Parathyroid adenoma (tissue), 2 donors: ENCODE data around the gene PEAK1.

ENCODE experiments used
- H2AFZ ChIP-seq: fragments of 300-600 bp; sonication (generic); one replicate; pipeline ENCODE4 v1.7.0; 2017; ENCODE audit warnings: antibody characterized with exemption, mild to moderate bottlenecking
- H3K27ac ChIP-seq: fragments of 300-600 bp; sonication (generic); one replicate; pipeline ENCODE4 v1.7.0; 2017
- H3K27me3 ChIP-seq: fragments of 300-600 bp; sonication (generic); one replicate; pipeline ENCODE4 v1.7.0; 2017; ENCODE audit warnings: low read length; ENCODE audit not compliant: control insufficient read depth, insufficient read depth
- H3K36me3 ChIP-seq: fragments of 300-600 bp; sonication (generic); one replicate; pipeline ENCODE4 v1.7.0; 2017; ENCODE audit warnings: low read length; ENCODE audit not compliant: control insufficient read depth, insufficient read depth
- H3K4me1 ChIP-seq: fragments of 300-600 bp; sonication (generic); one replicate; pipeline ENCODE4 v1.7.0; 2017; ENCODE audit warnings: control low read depth
- H3K4me2 ChIP-seq: fragments of 300-600 bp; sonication (generic); one replicate; pipeline ENCODE4 v1.7.0; 2017; ENCODE audit warnings: low read length
- H3K4me3 ChIP-seq: fragments of 300-600 bp; sonication (generic); one replicate; pipeline ENCODE4 v1.7.0; 2017; ENCODE audit warnings: low read depth, low read length
- H3K79me2 ChIP-seq: fragments of 300-600 bp; sonication (generic); one replicate; pipeline ENCODE4 v1.7.0; 2017; ENCODE audit warnings: control low read depth
- H3K9ac ChIP-seq: fragments of 300-600 bp; sonication (generic); one replicate; pipeline ENCODE4 v1.7.0; 2017; ENCODE audit warnings: mild to moderate bottlenecking
- H3K9me3 ChIP-seq: fragments of 300-600 bp; sonication (generic); one replicate; pipeline ENCODE4 v1.7.0; 2017; ENCODE audit warnings: low read length; ENCODE audit not compliant: control insufficient read depth
- TF ChIP-seq, protein P1 (sequence below): fragments of 300-600 bp; sonication (generic); IDR thresholded peaks from one replicate; pipeline ENCODE4 v1.7.0; 2017; ENCODE audit warnings: antibody characterized with exemption, mild to moderate bottlenecking
- donor health status: primary hyperparathyroidism.

PEAK1 gene

DNA sequence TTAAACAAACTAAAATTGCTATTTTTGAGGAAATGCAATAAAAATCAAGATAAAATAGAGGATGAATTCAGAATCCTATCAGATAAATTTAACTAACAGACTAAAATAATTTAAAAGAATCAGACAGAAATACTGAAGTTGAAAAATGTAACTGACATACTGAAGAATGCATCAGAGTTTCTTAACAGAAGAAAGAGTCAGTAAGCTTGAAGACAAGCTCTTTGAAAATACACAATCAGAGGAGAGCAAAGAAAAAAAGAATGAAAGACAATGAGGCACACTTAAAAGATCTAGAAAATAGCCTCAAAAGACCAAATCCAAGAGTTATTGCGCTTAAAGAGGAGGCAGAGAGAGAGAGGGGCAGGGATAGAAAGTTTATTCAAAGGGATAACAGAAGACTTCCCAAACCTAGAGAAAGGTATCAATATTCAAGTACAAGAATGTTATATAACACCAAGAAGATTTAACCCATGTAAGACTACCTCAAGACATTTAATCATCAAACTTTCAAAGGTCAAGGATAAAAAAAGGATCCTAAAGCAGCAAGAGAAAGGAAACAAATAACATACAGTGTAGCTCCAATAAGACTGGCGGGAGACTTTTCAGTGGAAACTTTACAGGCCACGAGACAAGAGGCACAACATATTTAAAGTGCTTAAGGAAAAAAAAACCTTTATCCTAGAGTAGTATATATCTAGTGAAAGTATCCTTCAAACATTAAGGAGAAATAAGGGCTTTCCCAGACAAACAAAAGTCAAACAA is 24.7 kb downstream of the PEAK1 start:
- no peaks in the 10 kb centered on the region for H3K4me1 ChIP-seq
- TF ChIP-seq, protein P1, sequence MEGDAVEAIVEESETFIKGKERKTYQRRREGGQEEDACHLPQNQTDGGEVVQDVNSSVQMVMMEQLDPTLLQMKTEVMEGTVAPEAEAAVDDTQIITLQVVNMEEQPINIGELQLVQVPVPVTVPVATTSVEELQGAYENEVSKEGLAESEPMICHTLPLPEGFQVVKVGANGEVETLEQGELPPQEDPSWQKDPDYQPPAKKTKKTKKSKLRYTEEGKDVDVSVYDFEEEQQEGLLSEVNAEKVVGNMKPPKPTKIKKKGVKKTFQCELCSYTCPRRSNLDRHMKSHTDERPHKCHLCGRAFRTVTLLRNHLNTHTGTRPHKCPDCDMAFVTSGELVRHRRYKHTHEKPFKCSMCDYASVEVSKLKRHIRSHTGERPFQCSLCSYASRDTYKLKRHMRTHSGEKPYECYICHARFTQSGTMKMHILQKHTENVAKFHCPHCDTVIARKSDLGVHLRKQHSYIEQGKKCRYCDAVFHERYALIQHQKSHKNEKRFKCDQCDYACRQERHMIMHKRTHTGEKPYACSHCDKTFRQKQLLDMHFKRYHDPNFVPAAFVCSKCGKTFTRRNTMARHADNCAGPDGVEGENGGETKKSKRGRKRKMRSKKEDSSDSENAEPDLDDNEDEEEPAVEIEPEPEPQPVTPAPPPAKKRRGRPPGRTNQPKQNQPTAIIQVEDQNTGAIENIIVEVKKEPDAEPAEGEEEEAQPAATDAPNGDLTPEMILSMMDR = no peak
- H3K79me2 ChIP-seq = no peaks in the 10 kb centered on the region
- no peaks in the 10 kb centered on the region for H3K27me3 ChIP-seq
- no peaks in the 10 kb centered on the region for H3K36me3 ChIP-seq
- no peaks in the 10 kb centered on the region for H3K9me3 ChIP-seq
- H3K9ac ChIP-seq = no peak overlapping the region
- no peak overlapping the region for H2AFZ ChIP-seq
- no peak overlapping the region for H3K4me3 ChIP-seq
- H3K4me2 ChIP-seq = no peak overlapping the region
- H3K27ac ChIP-seq = no peak overlapping the region

DNA sequence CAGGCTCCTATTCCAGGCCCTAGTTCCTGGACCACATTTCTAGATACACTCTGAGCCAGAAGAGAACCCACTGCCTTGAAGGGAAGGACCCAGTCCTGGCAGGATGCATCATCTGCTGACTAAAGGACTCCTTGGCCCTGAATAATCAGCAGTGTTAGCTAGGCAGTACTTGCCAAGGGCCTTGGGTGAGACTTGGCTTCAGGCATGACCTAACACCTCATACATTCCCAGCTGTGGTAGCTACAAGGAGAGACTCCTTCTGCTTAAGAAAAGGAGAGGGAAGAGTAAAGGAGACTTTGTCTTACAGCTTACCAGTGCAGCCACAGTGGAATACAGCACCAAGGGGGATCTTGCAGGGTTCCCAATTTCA is 26.4 kb downstream of the PEAK1 start:
- TF ChIP-seq, protein P1 = no peak
- Histone ChIP-seq H3K79me2 (no peaks in the 10 kb centered on the region), H2AFZ (no peak overlapping the region), H3K9me3 (no peaks in the 10 kb centered on the region), H3K27me3 (no peaks in the 10 kb centered on the region), H3K4me3 (no peak overlapping the region), H3K36me3 (no peaks in the 10 kb centered on the region), H3K4me2 (no peak overlapping the region), H3K4me1 (no peaks in the 10 kb centered on the region), H3K27ac (no peak overlapping the region), H3K9ac (no peak overlapping the region)

DNA sequence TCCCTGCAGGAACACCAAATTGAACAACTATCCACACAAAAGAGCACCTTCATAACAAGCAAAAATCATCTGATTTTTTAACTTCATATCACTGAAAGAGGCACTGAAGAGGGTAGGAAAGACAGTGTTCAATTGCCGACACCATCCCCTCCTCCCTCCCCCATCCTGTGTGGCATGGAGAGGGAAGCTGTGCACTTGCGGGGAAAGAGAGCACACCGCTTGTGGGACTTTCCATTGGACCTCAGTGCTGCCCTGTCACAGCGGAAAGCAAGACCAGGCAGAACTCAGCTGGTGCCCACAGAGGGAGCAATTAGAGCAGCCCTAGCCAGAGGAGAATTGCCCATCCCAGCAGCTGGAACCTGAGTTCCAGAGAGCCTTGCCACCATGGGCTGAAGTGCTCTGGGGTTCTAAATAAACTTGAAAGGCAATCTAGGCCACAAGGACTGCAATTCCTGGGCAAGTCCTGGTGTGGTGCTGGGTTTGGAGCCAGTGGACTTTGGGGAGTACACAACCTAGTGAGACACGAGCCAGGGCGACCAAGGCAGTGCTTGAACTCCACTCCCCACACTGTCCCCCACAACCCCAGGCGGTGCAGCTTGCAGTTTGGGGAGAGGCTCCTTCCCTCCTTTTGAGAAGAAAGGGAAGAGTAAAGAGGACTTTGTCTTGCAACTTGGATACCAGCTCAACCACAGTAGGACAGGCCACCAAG is 27.0 kb downstream of the PEAK1 start:
- no peak overlapping the region for H3K9ac ChIP-seq
- H3K4me1 ChIP-seq = no peaks in the 10 kb centered on the region
- H3K9me3 ChIP-seq = no peaks in the 10 kb centered on the region
- no peak overlapping the region for H3K4me3 ChIP-seq
- no peak overlapping the region for H2AFZ ChIP-seq
- no peaks in the 10 kb centered on the region for H3K27me3 ChIP-seq
- no peak overlapping the region for H3K4me2 ChIP-seq
- TF ChIP-seq, protein P1 = no peak
- H3K79me2 ChIP-seq = no peaks in the 10 kb centered on the region
- no peaks in the 10 kb centered on the region for H3K36me3 ChIP-seq
- no peak overlapping the region for H3K27ac ChIP-seq

DNA sequence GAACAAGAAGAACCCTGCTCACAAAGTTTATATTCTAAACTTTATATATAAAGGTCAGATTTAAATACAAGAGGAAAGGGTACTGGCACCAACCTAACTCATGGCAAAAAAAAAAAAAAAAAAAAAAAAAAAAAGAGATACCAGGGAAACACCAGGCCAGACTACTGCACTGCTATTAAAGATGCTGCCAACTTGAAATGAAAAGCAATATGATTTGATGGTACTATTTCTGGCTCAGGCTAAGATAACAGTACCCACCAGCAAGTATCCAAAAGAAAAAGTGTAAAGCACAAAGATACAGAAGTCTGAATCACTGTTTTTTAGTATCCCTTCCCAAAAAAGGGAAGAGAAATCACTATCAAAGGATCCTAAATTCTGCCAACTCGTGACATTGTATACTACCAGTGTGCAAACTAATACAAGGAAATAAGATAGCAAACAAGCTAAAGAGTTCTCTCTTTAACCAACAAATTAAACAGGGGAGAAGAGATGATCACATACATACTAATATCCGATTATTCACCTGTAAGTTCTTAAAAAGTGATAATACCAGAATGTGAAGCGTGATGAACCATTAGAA is 28.4 kb downstream of the PEAK1 start:
- Histone ChIP-seq H3K4me1 (no peaks in the 10 kb centered on the region), H3K4me3 (no peak overlapping the region), H3K9ac (no peak overlapping the region), H3K79me2 (no peaks in the 10 kb centered on the region), H3K4me2 (no peak overlapping the region), H3K27ac (no peak overlapping the region), H3K27me3 (no peaks in the 10 kb centered on the region), H2AFZ (no peak overlapping the region), H3K36me3 (no peaks in the 10 kb centered on the region), H3K9me3 (no peaks in the 10 kb centered on the region)
- TF ChIP-seq, protein P1 = no peak
